HG02970 (cell line): Measurements from ENCODE around the gene IPCEF1.

Source experiments
- ATAC-seq: cut with Tn5 transposase; IDR thresholded peaks from one replicate; pipeline ENCODE4 v1.9.1; 2021; ENCODE audit warnings: mild to moderate bottlenecking, moderate library complexity, moderate number of reproducible peaks; ENCODE audit not compliant: unreplicated experiment, low FRiP score

IPCEF1 gene

DNA sequence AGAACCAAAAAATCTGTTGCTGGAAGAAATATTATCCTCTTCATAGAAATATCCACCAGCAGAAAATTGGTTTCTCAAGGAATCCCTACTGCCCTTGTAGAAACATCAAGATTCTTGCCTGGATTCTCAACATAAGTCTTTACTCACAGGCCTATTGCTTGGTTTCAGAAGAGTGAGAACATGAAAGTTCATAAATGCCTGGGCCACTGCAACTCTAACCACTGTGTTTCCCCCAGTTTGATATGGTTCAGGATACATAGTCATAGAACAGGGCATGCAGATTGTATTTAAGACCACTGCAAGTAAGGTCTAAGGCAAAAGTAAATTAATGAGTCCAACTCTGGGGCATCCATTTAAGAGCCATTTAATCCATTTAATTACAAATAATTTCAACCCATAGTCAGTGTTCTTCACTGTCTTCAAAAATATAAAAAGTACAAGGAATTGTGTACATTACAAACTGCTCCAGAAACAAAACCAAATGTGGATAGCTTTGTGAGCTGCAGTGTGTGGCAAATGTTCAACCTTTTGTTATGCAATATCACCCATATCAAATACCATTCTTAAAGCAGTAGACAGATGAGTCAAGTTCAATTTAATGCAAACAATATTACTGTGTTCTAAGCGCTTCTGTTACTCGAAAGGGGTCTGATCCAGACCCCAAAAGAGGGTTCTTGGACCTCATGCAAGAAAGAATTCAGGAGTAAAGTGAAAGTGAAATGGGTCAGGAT is 234.2 kb downstream of the IPCEF1 start:
- no peak for ATAC-seq

DNA sequence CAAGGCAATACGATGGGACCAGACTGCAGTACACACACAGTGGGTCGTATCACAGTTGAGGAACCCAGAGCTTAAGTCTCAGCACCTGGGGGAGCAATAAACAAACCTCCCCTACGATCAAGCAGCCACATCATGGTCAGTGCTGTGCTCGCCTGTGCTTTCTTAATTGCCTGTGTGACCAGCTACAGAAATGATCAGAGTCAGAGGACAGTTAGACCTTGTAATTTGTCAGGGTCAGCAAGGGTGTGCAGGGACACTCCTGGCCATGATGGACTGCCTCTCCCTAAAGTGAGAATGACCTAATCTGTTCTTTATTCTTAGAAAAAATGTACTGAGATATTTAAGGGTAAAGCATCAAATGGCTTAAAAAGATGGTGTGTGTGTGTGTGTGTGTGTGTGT is 239.1 kb downstream of the IPCEF1 start:
- no peak for ATAC-seq

DNA sequence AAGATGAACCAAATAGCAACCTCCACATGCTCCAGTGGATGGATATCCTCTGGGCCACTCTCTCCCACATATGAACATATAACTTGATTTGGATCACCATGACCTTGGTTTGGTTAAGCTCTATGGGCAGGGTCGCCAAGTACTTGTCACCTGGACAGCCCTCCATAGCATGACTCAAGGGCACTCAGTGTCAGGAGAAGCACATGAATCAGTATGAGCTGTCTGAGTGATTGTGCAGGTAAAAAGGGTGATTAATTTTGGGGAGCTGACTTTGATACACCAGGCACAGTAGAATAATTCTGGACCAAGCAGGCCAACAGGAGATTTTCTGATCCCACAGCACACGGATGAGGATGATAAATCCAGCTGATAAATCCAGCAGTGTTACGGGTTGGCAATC is 243.2 kb downstream of the IPCEF1 start:
- no peak for ATAC-seq

DNA sequence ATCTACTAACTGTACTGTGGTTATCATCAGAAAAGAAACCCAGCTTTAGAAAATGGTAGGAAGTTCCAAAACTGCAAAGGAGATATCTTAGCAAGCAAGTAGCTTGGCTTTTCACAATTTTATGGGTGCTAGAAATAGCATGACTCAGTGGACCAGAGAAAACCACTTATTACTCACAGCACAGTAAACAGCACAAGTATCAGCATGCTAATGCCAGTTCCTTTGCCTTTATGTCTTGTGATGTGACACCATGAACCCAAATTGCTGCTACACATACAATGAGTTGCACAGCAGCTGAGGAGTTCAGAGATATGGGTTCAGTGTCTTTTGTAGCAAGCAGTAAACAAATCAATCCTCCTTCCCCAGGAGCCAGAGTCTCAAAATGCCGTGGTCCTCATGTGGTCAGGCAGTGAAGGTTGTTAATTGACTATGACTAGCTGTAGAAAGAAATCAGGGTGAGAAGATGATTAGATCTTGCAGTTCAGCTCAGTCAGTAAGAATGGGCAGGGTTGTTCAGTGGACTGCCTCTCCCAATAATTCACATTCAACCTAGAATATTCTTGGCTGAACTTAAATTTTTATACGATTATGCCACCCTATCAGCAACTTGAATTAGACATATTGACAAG is 244.3 kb downstream of the IPCEF1 start:
- ATAC-seq: no peak

DNA sequence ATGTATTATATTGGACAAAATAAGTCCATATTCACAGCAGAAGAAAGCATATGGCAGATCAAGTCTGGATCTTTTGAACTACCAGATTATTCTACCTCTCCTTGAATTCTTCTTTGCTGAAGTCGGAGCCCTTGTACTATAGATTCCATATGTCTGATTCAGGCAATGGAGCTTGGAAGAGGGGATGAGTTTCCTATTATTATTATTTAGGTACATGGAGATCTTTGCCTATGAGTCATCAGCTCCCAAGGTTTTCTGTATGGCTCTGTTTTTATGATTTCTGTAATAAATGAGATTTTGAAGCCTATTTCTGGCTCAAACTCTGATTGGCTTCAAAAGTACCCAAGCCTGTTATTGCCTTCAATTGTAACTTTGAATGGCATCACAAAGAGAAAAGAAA is 245.6 kb downstream of the IPCEF1 start:
- ATAC-seq: no peak

DNA sequence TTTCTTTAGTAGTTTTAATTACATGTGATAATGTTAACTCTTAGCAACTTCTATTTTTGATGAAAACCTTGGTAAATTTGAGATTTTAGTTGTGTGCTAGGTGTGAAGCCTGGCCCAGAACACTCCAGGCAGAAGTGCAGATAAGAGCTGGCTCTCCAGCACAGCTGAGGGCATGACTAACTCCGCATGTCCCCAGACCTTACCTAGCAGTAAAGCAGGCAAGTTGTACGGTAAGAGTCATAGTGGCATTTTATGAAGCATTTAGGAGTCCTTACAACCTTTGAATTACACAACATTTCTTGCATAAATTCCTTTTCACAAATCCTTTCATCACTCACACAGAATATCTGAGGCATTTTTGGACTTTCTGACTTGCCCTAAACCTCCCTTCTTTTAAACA is 250.4 kb downstream of the IPCEF1 start:
- no peak for ATAC-seq
